Measurements from ENCODE around the gene MICA.
"Not testable (repeated sequence)": the region's sequence is repeated elsewhere in the genome, so short reads cannot be mapped to it uniquely, and the experiment has no call there.

The MICA gene

DNA sequence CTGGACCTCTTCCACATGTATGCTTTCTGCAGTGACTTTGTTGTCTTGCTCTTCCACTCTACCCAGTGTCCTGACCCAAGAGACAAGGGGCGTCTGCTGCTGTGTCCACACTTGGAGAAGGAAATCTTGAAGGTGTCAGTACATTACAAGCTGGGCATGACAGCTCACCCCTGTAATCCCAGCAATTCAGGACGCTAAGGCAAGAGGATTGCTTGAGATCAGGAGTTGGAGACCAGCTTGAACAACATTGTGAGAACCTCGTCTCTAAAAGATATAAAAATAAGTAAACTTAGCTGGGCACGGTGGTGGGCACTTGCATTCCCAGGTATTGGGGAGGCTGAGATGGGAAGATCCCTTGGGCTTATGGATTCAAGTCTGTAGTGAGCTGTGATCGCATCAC lies 40.6 kb upstream of the MICA start:
- H3K4me1 ChIP-seq (ENCODE audit: control insufficient read depth in 1 of 2, insufficient read depth in 2 of 2, low read length in 2 of 2): peaks cover 3 to 6% of the 10 kb centered on the region in 2 donors
- H3K27me3 ChIP-seq (ENCODE audit: control insufficient read depth in 1 of 2, insufficient read depth in 2 of 2, low read length in 2 of 2): peaks cover 0 to 4% of the 10 kb centered on the region in 2 donors
- no peaks in the 10 kb centered on the region for H3K9me3 ChIP-seq (ENCODE audit: control insufficient read depth in 1 of 2, low read length in 2 of 2)
- H3K4me3 ChIP-seq (ENCODE audit: low read depth in 1 of 2, low read length in 2 of 2): no peak overlapping the region
- no peaks in the 10 kb centered on the region for H3K36me3 ChIP-seq (ENCODE audit: control insufficient read depth in 1 of 2, insufficient read depth in 2 of 2, low read length in 2 of 2)
- no peak overlapping the region for H3K27ac ChIP-seq (ENCODE audit: low read depth, low read length)
- H3K9ac ChIP-seq (ENCODE audit: low read depth in 1 of 2, low read length in 2 of 2): no peak overlapping the region

DNA sequence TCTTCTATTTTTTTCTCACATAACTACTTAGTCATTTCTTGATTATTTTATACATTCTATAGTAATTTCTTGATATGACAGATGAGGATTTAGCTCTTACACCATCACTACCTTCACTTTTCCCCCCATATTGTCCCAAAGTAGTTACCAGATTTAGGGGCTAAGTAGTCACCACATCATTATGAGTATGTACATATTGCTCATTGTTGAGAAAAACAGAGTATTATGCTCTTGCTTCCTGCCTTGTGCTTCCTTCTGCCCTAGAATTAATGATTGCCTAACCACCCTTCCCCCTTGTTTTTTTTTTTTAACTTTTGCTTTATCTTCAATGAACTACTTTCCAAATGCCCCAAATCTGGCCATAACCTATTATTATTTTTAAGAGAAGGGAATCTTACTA lies 39.6 kb upstream of the MICA start:
- no peak overlapping the region for H3K4me3 ChIP-seq (ENCODE audit: low read depth in 1 of 2, low read length in 2 of 2)
- peaks cover 0 to 10% of the 10 kb centered on the region in 2 donors for H3K27me3 ChIP-seq (ENCODE audit: control insufficient read depth in 1 of 2, insufficient read depth in 2 of 2, low read length in 2 of 2)
- no peaks in the 10 kb centered on the region for H3K36me3 ChIP-seq (ENCODE audit: control insufficient read depth in 1 of 2, insufficient read depth in 2 of 2, low read length in 2 of 2)
- H3K4me1 ChIP-seq (ENCODE audit: control insufficient read depth in 1 of 2, insufficient read depth in 2 of 2, low read length in 2 of 2): peaks cover 0 to 6% of the 10 kb centered on the region in 2 donors
- no peak overlapping the region for H3K9ac ChIP-seq (ENCODE audit: low read depth in 1 of 2, low read length in 2 of 2)
- no peak overlapping the region for H3K27ac ChIP-seq (ENCODE audit: low read depth, low read length)
- H3K9me3 ChIP-seq (ENCODE audit: control insufficient read depth in 1 of 2, low read length in 2 of 2): no peaks in the 10 kb centered on the region

DNA sequence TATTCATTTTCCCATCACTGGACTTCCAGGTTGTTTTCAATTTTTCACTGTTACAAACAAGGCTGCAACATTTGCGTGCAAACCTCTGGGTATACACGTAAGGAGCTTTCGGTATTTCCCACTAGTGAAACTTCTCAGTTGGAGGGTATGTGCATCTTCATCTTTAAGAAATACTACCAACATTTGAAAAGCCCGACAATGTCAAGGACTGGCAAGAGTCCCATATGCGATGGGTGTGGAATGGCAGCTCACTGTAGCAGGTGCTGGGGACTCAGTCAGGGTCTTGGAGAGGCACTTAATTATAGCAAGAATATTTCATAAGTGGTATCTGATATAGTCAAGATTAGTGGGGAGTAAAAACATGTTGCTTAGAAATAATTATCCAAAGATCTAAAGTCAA lies 37.5 kb upstream of the MICA start:
- no peaks in the 10 kb centered on the region for H3K36me3 ChIP-seq (ENCODE audit: control insufficient read depth in 1 of 2, insufficient read depth in 2 of 2, low read length in 2 of 2)
- H3K27ac ChIP-seq (ENCODE audit: low read depth, low read length): no peak overlapping the region
- no peak overlapping the region for H3K9ac ChIP-seq (ENCODE audit: low read depth in 1 of 2, low read length in 2 of 2)
- H3K27me3 ChIP-seq (ENCODE audit: control insufficient read depth in 1 of 2, insufficient read depth in 2 of 2, low read length in 2 of 2): peaks cover 0 to 14% of the 10 kb centered on the region in 2 donors
- H3K9me3 ChIP-seq (ENCODE audit: control insufficient read depth in 1 of 2, low read length in 2 of 2): no peaks in the 10 kb centered on the region
- H3K4me3 ChIP-seq (ENCODE audit: low read depth in 1 of 2, low read length in 2 of 2): no peak overlapping the region
- H3K4me1 ChIP-seq (ENCODE audit: control insufficient read depth in 1 of 2, insufficient read depth in 2 of 2, low read length in 2 of 2): peaks cover 0 to 6% of the 10 kb centered on the region in 2 donors

DNA sequence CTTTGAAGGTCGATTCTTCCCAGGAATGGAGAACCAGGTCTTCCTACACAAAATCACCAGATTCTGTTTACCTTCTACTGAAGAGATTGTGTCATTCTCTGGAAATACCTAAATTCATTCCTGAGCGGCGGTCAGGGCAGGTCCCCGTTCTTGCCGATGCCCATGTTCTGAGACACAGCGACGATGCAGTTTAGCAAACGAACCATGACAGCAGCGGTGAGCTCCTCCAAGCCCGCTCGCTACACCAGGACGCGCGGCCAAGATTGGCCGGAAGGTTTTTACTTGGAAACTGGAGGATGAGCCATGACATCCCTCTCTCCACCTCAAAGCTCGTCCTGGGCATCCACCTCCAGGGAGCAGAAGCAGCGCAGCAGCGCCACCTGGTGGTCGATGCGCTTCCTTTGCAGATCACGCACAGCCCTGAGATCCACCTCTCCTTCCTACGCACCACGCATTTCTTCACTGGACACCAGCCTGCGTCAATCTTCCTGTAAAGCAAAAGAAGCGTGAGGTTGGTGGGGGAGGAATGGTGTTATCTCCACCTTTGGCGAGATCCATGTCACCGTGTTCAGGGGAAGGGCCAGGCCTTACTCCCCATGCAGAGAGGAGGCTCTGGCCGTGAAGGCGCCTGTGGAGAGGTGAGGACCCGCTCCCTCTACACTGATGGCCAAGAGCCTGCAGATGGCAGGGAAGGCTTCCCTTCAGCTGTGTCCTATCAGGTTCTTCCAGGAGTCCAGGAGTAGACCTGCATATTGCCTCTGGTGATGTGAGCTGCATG lies 36.5 kb upstream of the MICA start:
- H3K36me3 ChIP-seq (ENCODE audit: control insufficient read depth in 1 of 2, insufficient read depth in 2 of 2, low read length in 2 of 2): no peaks in the 10 kb centered on the region
- H3K4me3 ChIP-seq (ENCODE audit: low read depth in 1 of 2, low read length in 2 of 2): peak overlapping the region; percentile 36 to 68
- H3K4me1 ChIP-seq (ENCODE audit: control insufficient read depth in 1 of 2, insufficient read depth in 2 of 2, low read length in 2 of 2): peaks cover 0 to 6% of the 10 kb centered on the region in 2 donors
- H3K27me3 ChIP-seq (ENCODE audit: control insufficient read depth in 1 of 2, insufficient read depth in 2 of 2, low read length in 2 of 2): peaks cover 0 to 14% of the 10 kb centered on the region in 2 donors
- peak overlapping the region in 1 of 2 donors; percentile 72 for H3K9ac ChIP-seq (ENCODE audit: low read depth in 1 of 2, low read length in 2 of 2)
- no peaks in the 10 kb centered on the region for H3K9me3 ChIP-seq (ENCODE audit: control insufficient read depth in 1 of 2, low read length in 2 of 2)
- no peak overlapping the region for H3K27ac ChIP-seq (ENCODE audit: low read depth, low read length)

DNA sequence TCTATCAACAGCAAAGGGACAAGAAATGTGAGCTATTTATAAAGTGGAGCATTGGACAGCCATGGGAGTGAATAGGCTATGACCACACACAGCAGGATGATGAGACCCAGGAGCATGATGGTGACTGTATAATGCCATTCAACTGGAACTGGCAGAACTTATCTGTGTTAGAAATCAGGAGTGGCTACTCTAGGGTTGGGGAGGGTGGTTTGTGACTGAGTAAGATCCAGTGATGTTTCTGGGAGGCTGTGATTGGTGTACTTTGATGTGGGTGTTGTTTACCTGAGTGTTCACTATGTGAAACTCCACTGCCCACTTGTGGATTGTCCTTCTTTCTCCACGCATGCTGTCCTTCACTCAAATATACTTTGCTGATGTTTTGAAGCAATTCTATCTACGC lies 34.9 kb upstream of the MICA start:
- no peak overlapping the region for H3K27ac ChIP-seq (ENCODE audit: low read depth, low read length)
- H3K9me3 ChIP-seq (ENCODE audit: control insufficient read depth in 1 of 2, low read length in 2 of 2): no peaks in the 10 kb centered on the region
- H3K27me3 ChIP-seq (ENCODE audit: control insufficient read depth in 1 of 2, insufficient read depth in 2 of 2, low read length in 2 of 2): peaks cover 0 to 11% of the 10 kb centered on the region in 2 donors
- H3K36me3 ChIP-seq (ENCODE audit: control insufficient read depth in 1 of 2, insufficient read depth in 2 of 2, low read length in 2 of 2): no peaks in the 10 kb centered on the region
- H3K4me3 ChIP-seq (ENCODE audit: low read depth in 1 of 2, low read length in 2 of 2): no peak overlapping the region
- H3K4me1 ChIP-seq (ENCODE audit: control insufficient read depth in 1 of 2, insufficient read depth in 2 of 2, low read length in 2 of 2): peaks cover 0 to 6% of the 10 kb centered on the region in 2 donors
- no peak overlapping the region for H3K9ac ChIP-seq (ENCODE audit: low read depth in 1 of 2, low read length in 2 of 2)

DNA sequence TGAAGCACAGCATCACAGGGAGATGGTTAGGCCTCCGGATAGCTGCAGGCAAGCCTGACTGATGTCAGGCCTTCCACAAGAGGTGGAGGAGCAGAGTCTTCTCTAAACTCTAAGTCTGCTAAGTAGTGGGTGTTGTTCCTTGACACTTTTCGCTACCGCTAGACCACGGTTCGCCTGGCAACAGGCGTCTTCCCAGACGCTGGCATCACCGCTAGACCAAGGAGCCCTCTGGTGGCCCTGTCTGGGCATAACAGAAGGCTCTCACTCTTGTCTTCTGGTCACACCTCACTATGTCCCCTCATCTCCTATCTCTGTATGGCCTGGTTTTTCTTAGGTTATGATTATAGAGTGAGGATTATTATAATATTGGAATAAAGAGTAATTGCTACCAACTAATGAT lies 29.3 kb upstream of the MICA start:
- peaks cover 20% of the 10 kb centered on the region in 2 donors for H3K4me1 ChIP-seq (ENCODE audit: control insufficient read depth in 1 of 2, insufficient read depth in 2 of 2, low read length in 2 of 2)
- H3K27ac ChIP-seq (ENCODE audit: low read depth, low read length); H3K4me3 ChIP-seq (ENCODE audit: low read depth in 1 of 2, low read length in 2 of 2); H3K27me3 ChIP-seq (ENCODE audit: control insufficient read depth in 1 of 2, insufficient read depth in 2 of 2, low read length in 2 of 2); H3K36me3 ChIP-seq (ENCODE audit: control insufficient read depth in 1 of 2, insufficient read depth in 2 of 2, low read length in 2 of 2); H3K9me3 ChIP-seq (ENCODE audit: control insufficient read depth in 1 of 2, low read length in 2 of 2); H3K9ac ChIP-seq (ENCODE audit: low read depth in 1 of 2, low read length in 2 of 2): not testable (repeated sequence)

DNA sequence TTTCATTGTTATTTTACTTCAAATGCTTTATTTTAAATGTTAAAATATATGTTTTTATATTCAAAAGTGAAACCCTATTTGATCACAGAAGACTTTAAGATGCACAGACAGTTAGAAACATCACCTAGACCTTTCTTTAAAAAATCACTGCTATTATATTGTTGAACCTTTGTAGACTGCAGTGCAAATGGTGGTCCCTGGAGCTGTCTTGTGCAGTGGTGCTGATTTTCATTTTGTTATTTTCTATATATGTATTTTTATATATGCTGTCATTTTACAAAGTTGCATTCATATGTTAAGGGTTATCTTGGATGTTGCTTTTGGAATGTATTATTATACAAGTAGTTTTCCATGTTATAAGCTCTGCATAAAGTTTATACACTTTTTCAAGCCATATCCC lies 27.7 kb upstream of the MICA start:
- Histone ChIP-seq H3K9me3 (ENCODE audit: control insufficient read depth in 1 of 2, low read length in 2 of 2) (no peaks in the 10 kb centered on the region), H3K27ac (ENCODE audit: low read depth, low read length) (no peak overlapping the region), H3K4me3 (ENCODE audit: low read depth in 1 of 2, low read length in 2 of 2) (no peak overlapping the region), H3K4me1 (ENCODE audit: control insufficient read depth in 1 of 2, insufficient read depth in 2 of 2, low read length in 2 of 2) (peaks cover 21 to 23% of the 10 kb centered on the region in 2 donors), H3K36me3 (ENCODE audit: control insufficient read depth in 1 of 2, insufficient read depth in 2 of 2, low read length in 2 of 2) (no peaks in the 10 kb centered on the region), H3K9ac (ENCODE audit: low read depth in 1 of 2, low read length in 2 of 2) (no peak overlapping the region), H3K27me3 (ENCODE audit: control insufficient read depth in 1 of 2, insufficient read depth in 2 of 2, low read length in 2 of 2) (peaks cover 0 to 4% of the 10 kb centered on the region in 2 donors)

DNA sequence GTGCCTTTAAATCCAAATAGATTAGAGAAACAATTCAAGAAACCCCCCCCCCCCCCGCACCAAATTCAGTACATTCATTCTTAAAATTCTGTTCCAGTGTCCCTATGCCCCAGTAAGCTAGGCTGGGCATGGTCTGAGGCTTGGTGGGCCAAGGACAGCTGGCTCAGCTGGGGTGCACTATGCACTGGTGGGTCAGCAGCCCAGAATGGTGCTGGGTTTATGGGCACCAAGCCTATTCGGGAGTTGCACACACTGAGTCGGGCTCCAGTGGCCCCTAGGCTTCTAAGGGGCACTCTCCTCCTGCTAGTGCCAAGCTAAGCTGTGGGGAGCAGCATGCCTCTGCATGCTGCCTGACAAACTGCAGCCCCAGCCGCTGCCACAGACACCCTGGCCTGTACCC lies 26.4 kb upstream of the MICA start:
- H3K27ac ChIP-seq (ENCODE audit: low read depth, low read length): no peak overlapping the region
- H3K36me3 ChIP-seq (ENCODE audit: control insufficient read depth in 1 of 2, insufficient read depth in 2 of 2, low read length in 2 of 2): no peaks in the 10 kb centered on the region
- no peak overlapping the region for H3K9ac ChIP-seq (ENCODE audit: low read depth in 1 of 2, low read length in 2 of 2)
- H3K27me3 ChIP-seq (ENCODE audit: control insufficient read depth in 1 of 2, insufficient read depth in 2 of 2, low read length in 2 of 2): peaks cover 0 to 4% of the 10 kb centered on the region in 2 donors
- H3K4me3 ChIP-seq (ENCODE audit: low read depth in 1 of 2, low read length in 2 of 2): no peak overlapping the region
- H3K4me1 ChIP-seq (ENCODE audit: control insufficient read depth in 1 of 2, insufficient read depth in 2 of 2, low read length in 2 of 2): peaks cover 21 to 23% of the 10 kb centered on the region in 2 donors
- H3K9me3 ChIP-seq (ENCODE audit: control insufficient read depth in 1 of 2, low read length in 2 of 2): no peaks in the 10 kb centered on the region

DNA sequence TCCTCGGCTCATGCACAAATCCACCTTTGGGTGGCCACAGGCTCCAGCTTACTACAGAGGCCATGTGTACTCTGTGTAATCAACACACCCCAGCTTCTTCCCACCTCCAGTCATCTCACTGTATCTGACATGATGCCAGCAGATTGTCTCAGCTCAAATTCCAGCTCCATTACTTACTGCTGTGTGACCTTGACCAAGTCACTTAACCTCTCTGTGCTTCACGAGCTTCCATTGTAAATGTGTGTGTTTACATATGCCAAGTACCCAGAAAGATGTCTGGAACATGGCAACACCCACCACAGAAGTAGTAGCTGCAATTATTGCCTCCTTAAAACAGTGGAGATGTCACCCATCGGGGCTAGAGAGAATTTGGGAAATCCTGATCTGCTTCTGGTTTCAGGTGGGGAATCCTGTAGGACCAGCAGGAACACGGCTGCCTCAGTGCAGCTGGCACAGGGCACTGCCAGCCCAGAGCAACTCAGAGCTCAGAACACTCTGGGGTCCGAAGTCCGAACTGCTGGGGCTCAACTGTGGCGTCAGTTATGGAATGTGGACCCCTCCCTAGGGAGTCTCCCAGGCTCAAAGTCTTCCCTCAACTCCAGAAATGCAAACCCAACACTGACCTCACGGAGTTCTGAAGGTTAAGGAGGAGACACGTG lies 25.2 kb upstream of the MICA start:
- Histone ChIP-seq H3K27ac (ENCODE audit: low read depth, low read length) (peak overlapping the region; percentile 60), H3K36me3 (ENCODE audit: control insufficient read depth in 1 of 2, insufficient read depth in 2 of 2, low read length in 2 of 2) (no peaks in the 10 kb centered on the region), H3K27me3 (ENCODE audit: control insufficient read depth in 1 of 2, insufficient read depth in 2 of 2, low read length in 2 of 2) (peaks cover 0 to 4% of the 10 kb centered on the region in 2 donors), H3K9ac (ENCODE audit: low read depth in 1 of 2, low read length in 2 of 2) (peak overlapping the region; percentile 16 to 44), H3K4me1 (ENCODE audit: control insufficient read depth in 1 of 2, insufficient read depth in 2 of 2, low read length in 2 of 2) (peaks cover 21 to 23% of the 10 kb centered on the region in 2 donors), H3K4me3 (ENCODE audit: low read depth in 1 of 2, low read length in 2 of 2) (no peak overlapping the region), H3K9me3 (ENCODE audit: control insufficient read depth in 1 of 2, low read length in 2 of 2) (no peaks in the 10 kb centered on the region)

DNA sequence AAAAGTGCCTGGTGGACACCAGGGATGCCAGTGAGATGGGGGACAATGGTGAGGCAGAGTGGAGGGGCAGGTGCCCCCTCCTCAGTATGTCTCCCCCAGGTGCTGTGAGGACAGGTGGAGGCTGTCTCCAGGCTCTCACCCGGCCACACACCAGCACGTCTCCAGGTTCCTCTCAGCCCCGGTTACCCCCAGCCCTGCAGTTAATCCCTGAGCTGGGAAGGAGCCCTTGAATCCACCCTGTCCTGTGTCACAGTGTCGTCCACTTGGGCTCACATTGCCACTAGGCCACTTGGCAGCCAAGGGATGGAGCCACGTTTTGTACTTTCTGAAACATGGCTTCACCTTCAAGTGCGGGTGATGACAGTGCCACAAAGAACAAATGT lies 24.7 kb upstream of the MICA start:
- peaks cover 0 to 4% of the 10 kb centered on the region in 2 donors for H3K27me3 ChIP-seq (ENCODE audit: control insufficient read depth in 1 of 2, insufficient read depth in 2 of 2, low read length in 2 of 2)

More for the DNA sequence above, 24.7 kb upstream of the MICA start:
- Histone ChIP-seq H3K4me3 (ENCODE audit: low read depth in 1 of 2, low read length in 2 of 2) (no peak overlapping the region), H3K9ac (ENCODE audit: low read depth in 1 of 2, low read length in 2 of 2) (peak overlapping the region; percentile 25 to 44), H3K36me3 (ENCODE audit: control insufficient read depth in 1 of 2, insufficient read depth in 2 of 2, low read length in 2 of 2) (no peaks in the 10 kb centered on the region), H3K4me1 (ENCODE audit: control insufficient read depth in 1 of 2, insufficient read depth in 2 of 2, low read length in 2 of 2) (peaks cover 21 to 23% of the 10 kb centered on the region in 2 donors), H3K27ac (ENCODE audit: low read depth, low read length) (peak overlapping the region; percentile 60), H3K9me3 (ENCODE audit: control insufficient read depth in 1 of 2, low read length in 2 of 2) (no peaks in the 10 kb centered on the region)
